ENCODE results near the gene LRRC73. TPM values are rescaled to one million over a fixed set of nuclear protein-coding genes. Genes with fewer than 3 reads are reported as not detected.
"Not testable (repeated sequence)": the region's sequence is repeated elsewhere in the genome, so short reads cannot be mapped to it uniquely, and the experiment has no call there.

Gene LRRC73
- total RNA-seq, 1 donor from 2014 or later = 2.7 TPM

DNA sequence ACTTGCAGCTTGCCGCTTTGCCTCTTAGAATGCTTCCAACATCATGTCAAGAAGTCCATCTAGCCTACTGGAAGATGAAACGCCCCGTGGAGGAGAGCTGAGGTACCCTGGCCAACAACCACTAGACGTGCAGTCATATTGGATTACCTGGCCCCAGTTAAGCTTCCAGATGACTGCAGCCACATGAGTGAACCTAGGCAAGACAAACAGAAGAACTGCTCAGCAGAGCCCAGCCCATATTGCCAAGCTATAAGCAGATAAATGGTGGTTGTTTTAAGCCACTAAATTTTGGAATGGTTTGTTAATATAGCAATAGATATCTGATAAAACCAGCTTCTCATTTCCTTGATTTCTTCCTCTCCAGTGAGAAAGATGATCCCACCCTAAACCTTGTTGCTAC, 50.1 kb downstream of the LRRC73 start:
- no peak for DNase-seq

DNA sequence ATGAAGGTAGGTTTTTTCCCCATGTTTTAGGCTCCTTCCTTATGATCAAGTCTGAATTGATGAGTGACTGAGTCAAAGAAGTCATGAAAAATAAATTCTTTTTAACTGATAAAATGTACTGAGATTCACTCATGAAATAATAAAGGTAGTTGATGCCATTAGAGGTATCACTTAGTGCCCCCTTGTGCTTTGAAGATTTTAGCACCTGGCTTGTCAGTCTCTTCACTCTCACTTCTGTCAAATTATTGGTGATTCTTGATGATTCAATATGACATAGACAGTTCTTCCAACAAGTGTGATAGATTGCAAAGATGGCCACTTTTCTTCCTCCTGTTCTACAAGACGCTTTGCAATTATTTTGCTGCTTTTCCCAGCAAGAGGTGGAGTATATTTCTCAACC, 50.6 kb downstream of the LRRC73 start:
- no peak for DNase-seq

- not testable (repeated sequence) for DNase-seq
Observed at GRCh38 chr6:43458154-43458553, 52.0 kb downstream of the LRRC73 start.

DNA sequence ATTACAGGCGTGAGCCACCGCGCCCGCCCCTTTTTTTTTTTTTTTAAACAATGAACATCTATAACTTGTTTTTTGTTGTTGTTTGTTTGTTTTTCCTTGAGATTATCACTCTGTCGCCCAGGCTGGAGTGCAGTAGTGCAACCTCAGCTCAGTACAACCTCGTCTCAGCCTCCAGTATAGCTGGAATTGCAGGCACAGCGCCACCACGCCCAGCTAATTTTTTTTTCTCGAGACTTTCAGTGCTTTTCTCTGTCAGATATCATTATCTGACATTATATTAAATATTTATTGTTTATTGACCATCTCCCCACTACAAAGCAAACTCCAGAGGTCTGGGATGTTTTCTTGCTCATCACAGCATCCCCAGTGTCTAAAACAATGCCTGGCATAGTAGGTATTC, 52.5 kb downstream of the LRRC73 start:
- no peak for DNase-seq

Small RNA genes within 50 kb of the gene (small RNA-seq; reads per million reads assigned to genes)
- gene RF00426 = not detected
- not detected for gene RNU6-1113P

Other genes starting within 250 kb of the LRRC73 start
- 0.31 TPM for gene SLC22A7, start 212.1 kb downstream of the LRRC73 start, total RNA-seq
- 3.9 TPM for gene CRIP3, start 201.5 kb downstream of the LRRC73 start, total RNA-seq
- gene ZNF318, start 140.7 kb downstream of the LRRC73 start, total RNA-seq = 12.9 TPM
- 22.0 TPM for gene ABCC10, start 82.8 kb downstream of the LRRC73 start, total RNA-seq
- 7.3 TPM for gene DLK2, start 54.8 kb downstream of the LRRC73 start, total RNA-seq
- 5.0 TPM for gene TJAP1, start 32.8 kb downstream of the LRRC73 start, total RNA-seq
- gene YIPF3, start 6.6 kb upstream of the LRRC73 start, total RNA-seq = 71.4 TPM
- 22.0 TPM for gene POLR1C, start 6.7 kb upstream of the LRRC73 start, total RNA-seq
- 47.4 TPM for gene XPO5, start 65.7 kb upstream of the LRRC73 start, total RNA-seq
- gene POLH, start 65.8 kb upstream of the LRRC73 start, total RNA-seq = 13.6 TPM
- gene GTPBP2, start 118.9 kb upstream of the LRRC73 start, total RNA-seq = 33.5 TPM
- gene MAD2L1BP, start 125.5 kb upstream of the LRRC73 start, total RNA-seq = 22.3 TPM
- 6.2 TPM for gene RSPH9, start 134.7 kb upstream of the LRRC73 start, total RNA-seq
- 11.7 TPM for gene MRPS18A, start 177.4 kb upstream of the LRRC73 start, total RNA-seq